Breast epithelium (tissue), 3 donors: ENCODE data around the gene AMZ1.

ENCODE experiments used
- POLR2AphosphoS5 ChIP-seq, 3 donors: sonication (generic); formaldehyde crosslinking; IDR thresholded peaks; one replicate each; pipeline ENCODE4 v1.6.1; 2017; ENCODE audit warnings: antibody characterized with exemption in 3 of 3
- TF ChIP-seq, protein P1 (sequence below), 3 donors: fragments of 450-650 bp; IDR thresholded peaks; one replicate each; pipeline ENCODE4 v1.5.1; 2016 to 2017; ENCODE audit warnings: antibody characterized with exemption in 3 of 3, mild to moderate bottlenecking in 3 of 3, moderate library complexity in 3 of 3

GRCh38 chr7:2714636-2715035, 26.6 kb downstream of the AMZ1 start:
- TF ChIP-seq, protein P1, sequence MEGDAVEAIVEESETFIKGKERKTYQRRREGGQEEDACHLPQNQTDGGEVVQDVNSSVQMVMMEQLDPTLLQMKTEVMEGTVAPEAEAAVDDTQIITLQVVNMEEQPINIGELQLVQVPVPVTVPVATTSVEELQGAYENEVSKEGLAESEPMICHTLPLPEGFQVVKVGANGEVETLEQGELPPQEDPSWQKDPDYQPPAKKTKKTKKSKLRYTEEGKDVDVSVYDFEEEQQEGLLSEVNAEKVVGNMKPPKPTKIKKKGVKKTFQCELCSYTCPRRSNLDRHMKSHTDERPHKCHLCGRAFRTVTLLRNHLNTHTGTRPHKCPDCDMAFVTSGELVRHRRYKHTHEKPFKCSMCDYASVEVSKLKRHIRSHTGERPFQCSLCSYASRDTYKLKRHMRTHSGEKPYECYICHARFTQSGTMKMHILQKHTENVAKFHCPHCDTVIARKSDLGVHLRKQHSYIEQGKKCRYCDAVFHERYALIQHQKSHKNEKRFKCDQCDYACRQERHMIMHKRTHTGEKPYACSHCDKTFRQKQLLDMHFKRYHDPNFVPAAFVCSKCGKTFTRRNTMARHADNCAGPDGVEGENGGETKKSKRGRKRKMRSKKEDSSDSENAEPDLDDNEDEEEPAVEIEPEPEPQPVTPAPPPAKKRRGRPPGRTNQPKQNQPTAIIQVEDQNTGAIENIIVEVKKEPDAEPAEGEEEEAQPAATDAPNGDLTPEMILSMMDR (IDR thresholded peaks at IDR 0.05): no peak
- TF ChIP-seq POLR2AphosphoS5 (IDR thresholded peaks at IDR 0.05): no peak
